Measurements from ENCODE around the gene APOL4.

- no peak for TF ChIP-seq CTCF (IDR thresholded peaks at IDR 0.05)
- no peak for TF ChIP-seq POLR2A (IDR thresholded peaks at IDR 0.05)
- no peak for TF ChIP-seq EP300 (IDR thresholded peaks at IDR 0.05)
These were observed 26.2 kb upstream of the APOL4 start for GRCh38 chr22:36227806-36228205.
